HAP-1 (cell line): ENCODE measurements around the gene CROCC2.

Source experiments
- DNase-seq, 2 experiments: peaks; one replicate each; pipeline ENCODE4 v3.0.0-alpha.2; 2016 to 2020; ENCODE audit warnings: low spot score in 2 of 2
- H3K27me3 ChIP-seq: fragments of 250-450 bp; sonication (Bioruptor Pico); 2 replicates; pipeline ENCODE4 v1.5.1; 2020; ENCODE audit warnings: low read depth, mild to moderate bottlenecking, moderate library complexity
- H3K36me3 ChIP-seq: fragments of 250-450 bp; sonication (Bioruptor Pico); replicated peaks from 2 replicates; pipeline ENCODE4 v1.5.1; 2020; ENCODE audit warnings: mild to moderate bottlenecking
- H3K4me1 ChIP-seq: fragments of 250-450 bp; sonication (Bioruptor Pico); 2 replicates; pipeline ENCODE4 v1.5.1; 2020; ENCODE audit warnings: mild to moderate bottlenecking
- H3K4me3 ChIP-seq: fragments of 250-450 bp; sonication (Bioruptor Pico); 2 replicates; pipeline ENCODE4 v1.5.1; 2020; ENCODE audit warnings: mild to moderate bottlenecking, moderate library complexity
- H3K9me3 ChIP-seq: fragments of 250-450 bp; sonication (Bioruptor Pico); 2 replicates; pipeline ENCODE4 v1.5.1; 2020; ENCODE audit warnings: mild to moderate bottlenecking, moderate library complexity
- in situ Hi-C: fragments of 300-500 bp; cut with MboI; formaldehyde crosslinking; loops from 3 replicates; pipeline ENCODE4 v1.14.3; 2020; ENCODE audit warnings: low sequenced_read_pairs, inconsistent platforms, mixed read lengths

CROCC2 gene

DNA sequence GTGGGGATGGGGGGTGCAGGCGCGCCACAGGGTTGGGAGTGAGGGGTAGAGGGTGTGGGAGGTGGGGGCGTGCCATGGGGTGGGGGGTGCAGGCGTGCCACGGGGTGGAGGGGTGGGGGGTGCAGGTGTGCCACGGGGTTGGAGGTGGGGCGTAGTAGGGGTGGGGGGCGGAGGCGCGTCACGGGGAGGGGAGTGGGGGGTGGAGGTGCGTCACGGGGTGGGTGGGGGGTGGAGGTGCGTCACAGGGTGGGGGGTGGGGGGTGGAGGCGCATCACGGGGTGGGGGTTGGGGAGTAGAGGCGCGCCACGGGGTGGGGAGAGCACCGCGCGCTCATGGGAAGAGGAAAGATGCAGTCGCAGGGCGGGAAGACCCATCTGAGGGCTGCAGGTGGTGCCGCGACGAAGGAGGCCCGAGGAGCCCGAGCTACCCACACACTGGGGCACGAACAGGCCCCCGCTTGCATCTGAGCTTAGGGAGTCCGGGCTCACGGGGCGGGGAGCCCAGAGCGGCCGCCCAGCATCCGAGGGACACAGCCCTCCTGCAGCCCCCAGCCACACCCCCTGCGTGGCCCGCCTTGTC is 129.8 kb downstream of the CROCC2 start:
- in situ Hi-C loops = loop anchor here (25.0 kb wide), 1 partner anchor 374 kb away; no protein-coding TSS in a partner anchor
- H3K4me1 ChIP-seq = no peaks in the 10 kb centered on the region
- no peaks in the 10 kb centered on the region for H3K36me3 ChIP-seq
- H3K4me3 ChIP-seq = no peak overlapping the region
- H3K27me3 ChIP-seq = no peaks in the 10 kb centered on the region; the same call in 1 of the 2 replicates
- H3K9me3 ChIP-seq = no peaks in the 10 kb centered on the region
- no peak for DNase-seq

- H3K9me3 ChIP-seq = no peaks in the 10 kb centered on the region
- H3K4me1 ChIP-seq = no peaks in the 10 kb centered on the region
- no peak overlapping the region for H3K4me3 ChIP-seq
- no peaks in the 10 kb centered on the region; the same call in 1 of the 2 replicates for H3K27me3 ChIP-seq
- no peaks in the 10 kb centered on the region for H3K36me3 ChIP-seq
- DNase-seq = no peak
- in situ Hi-C loops = loop anchor here (25.0 kb wide), 1 partner anchor 374 kb away; no protein-coding TSS in a partner anchor
Observed at GRCh38 chr2:241036397-241036963, 130.3 kb downstream of the CROCC2 start.

DNA sequence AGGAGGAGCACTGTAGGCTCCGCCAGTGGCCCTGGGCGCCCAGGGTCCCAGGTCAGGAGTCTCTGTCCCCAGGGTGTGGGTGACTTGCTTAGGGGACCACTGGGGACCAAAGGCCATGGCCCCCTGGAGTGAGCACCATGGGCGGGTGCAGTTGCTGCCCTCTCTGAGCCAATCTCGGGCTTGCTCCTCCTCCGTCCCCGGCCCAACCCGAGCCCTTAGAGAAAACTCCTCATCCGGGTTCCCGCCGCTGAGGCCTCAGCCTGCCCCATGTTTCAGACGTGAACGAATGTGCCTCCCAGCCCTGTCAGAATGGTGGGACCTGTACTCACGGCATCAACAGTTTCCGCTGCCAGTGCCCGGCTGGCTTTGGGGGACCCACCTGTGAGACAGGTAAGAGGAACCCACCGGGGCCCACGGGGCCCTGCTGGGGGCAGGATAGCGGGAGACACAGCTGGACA is 130.9 kb downstream of the CROCC2 start:
- H3K4me3 ChIP-seq = no peak overlapping the region
- in situ Hi-C loops = loop anchor here (25.0 kb wide), 1 partner anchor 375 kb away; no protein-coding TSS in a partner anchor
- H3K9me3 ChIP-seq = no peaks in the 10 kb centered on the region
- no peaks in the 10 kb centered on the region for H3K4me1 ChIP-seq
- H3K27me3 ChIP-seq = no peaks in the 10 kb centered on the region; the same call in 1 of the 2 replicates
- no peak for DNase-seq
- no peaks in the 10 kb centered on the region for H3K36me3 ChIP-seq

DNA sequence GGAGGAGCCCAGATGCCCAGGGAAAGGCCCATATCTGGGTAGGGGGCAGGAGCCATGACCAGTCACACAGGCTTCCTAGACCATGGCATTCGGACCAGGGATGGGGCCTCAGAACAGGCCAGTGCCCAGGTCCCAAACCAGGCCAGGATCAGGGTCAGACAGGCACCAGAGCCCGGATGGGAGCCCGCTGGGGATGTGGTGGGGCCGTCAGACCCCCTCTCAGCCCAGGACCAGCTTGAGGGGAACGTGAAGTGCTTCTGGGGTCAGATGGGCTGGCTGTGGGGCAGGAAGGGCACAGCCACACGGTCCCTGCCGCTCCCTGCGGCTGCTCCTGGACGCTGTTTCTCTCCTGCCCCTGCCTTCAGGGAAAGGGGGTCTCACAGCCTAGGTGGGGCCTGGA is 131.4 kb downstream of the CROCC2 start:
- DNase-seq = no peak
- no peaks in the 10 kb centered on the region for H3K4me1 ChIP-seq
- H3K36me3 ChIP-seq = no peaks in the 10 kb centered on the region
- H3K27me3 ChIP-seq = peaks cover 3% of the 10 kb centered on the region; the same call in 1 of the 2 replicates
- in situ Hi-C loops = loop anchor here (25.0 kb wide), 1 partner anchor 375 kb away; no protein-coding TSS in a partner anchor
- no peaks in the 10 kb centered on the region for H3K9me3 ChIP-seq
- H3K4me3 ChIP-seq = no peak overlapping the region

GRCh38 chr2:241038374-241039180 is 132.4 kb downstream of the CROCC2 start:
- Histone ChIP-seq H3K36me3 (no peaks in the 10 kb centered on the region), H3K4me1 (no peaks in the 10 kb centered on the region), H3K9me3 (no peaks in the 10 kb centered on the region), H3K4me3 (no peak overlapping the region), H3K27me3 (peaks cover 3% of the 10 kb centered on the region; the same call in 1 of the 2 replicates)
- in situ Hi-C loops = loop anchor here (25.0 kb wide), 1 partner anchor 376 kb away; no protein-coding TSS in a partner anchor
- DNase-seq = no peak

GRCh38 chr2:241039416-241039815 is 133.3 kb downstream of the CROCC2 start:
- H3K36me3 ChIP-seq = no peaks in the 10 kb centered on the region
- no peaks in the 10 kb centered on the region for H3K9me3 ChIP-seq
- H3K27me3 ChIP-seq = peaks cover 3% of the 10 kb centered on the region; the same call in 1 of the 2 replicates
- no peak overlapping the region for H3K4me3 ChIP-seq
- no peaks in the 10 kb centered on the region for H3K4me1 ChIP-seq
- DNase-seq = no peak
- in situ Hi-C loops = loop anchor here (25.0 kb wide), 1 partner anchor 377 kb away; no protein-coding TSS in a partner anchor

GRCh38 chr2:241040081-241040803 is 134.1 kb downstream of the CROCC2 start:
- H3K4me3 ChIP-seq = no peak overlapping the region
- in situ Hi-C loops = loop anchor here (25.0 kb wide), 1 partner anchor 378 kb away; no protein-coding TSS in a partner anchor

DNA sequence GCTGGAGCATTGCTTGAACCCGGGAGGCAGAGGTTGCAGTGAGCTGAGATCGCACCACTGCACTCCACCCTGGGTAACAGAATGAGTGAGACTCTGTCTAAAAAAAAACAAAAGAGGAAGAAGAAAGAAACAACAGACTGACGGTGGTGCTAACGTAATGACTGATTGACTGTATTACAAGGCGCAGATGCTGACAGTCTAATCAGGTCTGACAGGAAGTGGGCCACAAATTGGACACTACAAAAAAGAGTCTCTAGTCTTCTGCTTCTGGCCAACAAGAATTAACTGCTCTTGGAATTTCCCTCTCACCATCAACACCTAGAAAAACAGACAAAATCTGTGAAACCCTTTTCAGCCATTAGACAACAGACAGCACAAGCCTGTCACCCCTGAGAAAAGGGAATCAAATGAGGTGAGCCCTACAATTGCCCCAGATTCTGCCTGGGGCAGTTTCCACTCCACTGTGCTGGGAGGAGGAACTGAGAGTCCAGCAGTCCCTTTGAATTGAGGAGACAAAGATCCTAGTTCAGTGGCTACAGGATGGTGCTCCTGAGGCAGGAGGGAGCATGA is 135.5 kb downstream of the CROCC2 start:
- Histone ChIP-seq H3K9me3 (0 out of 2 replicates have a peak, but pooled peaks cover 2% of the 10 kb centered on the region), H3K27me3 (peaks cover 3% of the 10 kb centered on the region; the same call in 1 of the 2 replicates), H3K4me3 (no peak overlapping the region), H3K36me3 (no peaks in the 10 kb centered on the region), H3K4me1 (no peaks in the 10 kb centered on the region)
- in situ Hi-C loops = loop anchor here (25.0 kb wide), 1 partner anchor 379 kb away; no protein-coding TSS in a partner anchor
- no peak for DNase-seq

More at GRCh38 chr2:241040081-241040803, 134.1 kb downstream of the CROCC2 start:
- H3K4me1 ChIP-seq = no peaks in the 10 kb centered on the region
- peaks cover 3% of the 10 kb centered on the region; the same call in 1 of the 2 replicates for H3K27me3 ChIP-seq
- DNase-seq = no peak
- H3K36me3 ChIP-seq = no peaks in the 10 kb centered on the region
- H3K9me3 ChIP-seq = 0 out of 2 replicates have a peak, but pooled peaks cover 2% of the 10 kb centered on the region
